ENCODE results near the gene SYTL2.

DNA sequence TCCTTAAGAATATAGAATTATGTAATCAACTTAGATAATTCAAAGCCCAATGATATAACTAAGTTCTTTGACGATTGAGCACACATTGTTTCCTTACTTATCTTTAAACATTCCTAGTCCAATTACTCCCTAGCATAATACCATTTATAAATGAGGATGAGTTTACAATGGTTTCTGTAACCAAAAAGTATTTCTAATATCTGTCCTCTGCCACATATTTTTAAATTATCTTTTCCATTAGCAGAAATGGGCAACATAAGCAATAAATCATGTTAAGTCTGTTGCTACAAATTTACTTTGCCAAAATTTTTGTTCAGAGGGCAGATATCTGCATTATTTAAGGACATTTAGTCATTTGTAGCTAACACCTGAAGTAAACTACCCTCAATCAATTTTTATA, 152.8 kb downstream of the SYTL2 start:
- TF ChIP-seq, protein P1, sequence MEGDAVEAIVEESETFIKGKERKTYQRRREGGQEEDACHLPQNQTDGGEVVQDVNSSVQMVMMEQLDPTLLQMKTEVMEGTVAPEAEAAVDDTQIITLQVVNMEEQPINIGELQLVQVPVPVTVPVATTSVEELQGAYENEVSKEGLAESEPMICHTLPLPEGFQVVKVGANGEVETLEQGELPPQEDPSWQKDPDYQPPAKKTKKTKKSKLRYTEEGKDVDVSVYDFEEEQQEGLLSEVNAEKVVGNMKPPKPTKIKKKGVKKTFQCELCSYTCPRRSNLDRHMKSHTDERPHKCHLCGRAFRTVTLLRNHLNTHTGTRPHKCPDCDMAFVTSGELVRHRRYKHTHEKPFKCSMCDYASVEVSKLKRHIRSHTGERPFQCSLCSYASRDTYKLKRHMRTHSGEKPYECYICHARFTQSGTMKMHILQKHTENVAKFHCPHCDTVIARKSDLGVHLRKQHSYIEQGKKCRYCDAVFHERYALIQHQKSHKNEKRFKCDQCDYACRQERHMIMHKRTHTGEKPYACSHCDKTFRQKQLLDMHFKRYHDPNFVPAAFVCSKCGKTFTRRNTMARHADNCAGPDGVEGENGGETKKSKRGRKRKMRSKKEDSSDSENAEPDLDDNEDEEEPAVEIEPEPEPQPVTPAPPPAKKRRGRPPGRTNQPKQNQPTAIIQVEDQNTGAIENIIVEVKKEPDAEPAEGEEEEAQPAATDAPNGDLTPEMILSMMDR (IDR thresholded peaks at IDR 0.05): no peak
- TF ChIP-seq POLR2A (IDR thresholded peaks at IDR 0.05) (no peak), POLR2AphosphoS5 (IDR thresholded peaks at IDR 0.05) (no peak)

Measured in breast epithelium (tissue), 3 donors.